DMS153 treated with DMSO at 0.1 percent for 48 hours (cell line): ENCODE results near the gene DTYMK.
"Not testable (repeated sequence)": the region's sequence is repeated elsewhere in the genome, so short reads cannot be mapped to it uniquely, and the experiment has no call there.

Source experiments
- DNase-seq: peaks from one replicate; lab custom pipeline; 2025; ENCODE audit not compliant: unreplicated experiment; lab: John Stamatoyannopoulos, UW

Gene DTYMK

DNA sequence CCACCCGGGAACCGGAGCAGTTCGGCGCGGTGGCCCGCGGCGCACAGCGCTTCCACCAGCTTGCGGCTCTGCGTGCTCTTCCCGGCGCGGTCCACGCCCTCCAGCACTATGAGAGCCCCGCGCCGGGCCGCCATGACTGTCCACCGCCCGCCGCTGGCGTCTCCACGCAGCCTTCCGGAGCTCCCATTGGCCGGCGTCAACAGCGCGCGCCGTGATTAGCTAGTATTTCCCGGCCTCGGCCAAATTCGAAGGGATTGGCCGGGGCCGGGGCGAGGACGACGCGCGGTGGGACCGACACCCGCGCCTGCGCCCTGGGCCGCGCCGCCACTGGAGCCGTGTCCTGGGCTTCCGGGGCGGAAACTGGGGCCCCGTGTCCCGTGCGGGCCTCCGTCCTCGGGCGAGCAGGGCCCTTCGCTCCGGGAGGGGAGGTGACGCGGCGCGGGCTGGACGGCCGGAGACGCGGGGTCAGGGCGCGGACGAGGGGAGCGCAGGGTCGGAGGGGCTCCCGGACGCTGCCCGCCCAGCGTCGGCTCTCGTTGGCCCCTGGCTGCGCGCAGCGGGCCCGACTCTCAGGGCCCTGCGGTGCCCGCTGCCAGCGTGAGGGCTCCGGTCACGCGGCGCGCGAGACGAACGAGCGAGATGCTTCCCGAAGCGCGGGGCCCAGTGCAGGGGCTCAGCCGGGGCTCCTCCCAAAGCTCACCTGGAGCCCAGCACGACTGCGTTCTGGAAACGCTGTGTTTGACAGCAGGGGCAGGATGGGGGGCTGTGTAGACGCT is at the start of gene DTYMK:
TSS of gene DTYMK (minus strand) at position 166 of the 776 bp plus-strand sequence. CDS start at position 134, 32 bp downstream.
- DNase-seq: peak; percentile 92

GRCh38 chr2:241736111-241736510 is 49.5 kb upstream of the DTYMK start:
- no peak for DNase-seq

GRCh38 chr2:241734467-241735208 is 48.0 kb upstream of the DTYMK start, which contains the start of gene D2HGDH:
Gene D2HGDH (plus strand): TSS chr2:241734630. CDS start chr2:241735225, 595 bp downstream.
- peak; percentile 70 for DNase-seq

DNA sequence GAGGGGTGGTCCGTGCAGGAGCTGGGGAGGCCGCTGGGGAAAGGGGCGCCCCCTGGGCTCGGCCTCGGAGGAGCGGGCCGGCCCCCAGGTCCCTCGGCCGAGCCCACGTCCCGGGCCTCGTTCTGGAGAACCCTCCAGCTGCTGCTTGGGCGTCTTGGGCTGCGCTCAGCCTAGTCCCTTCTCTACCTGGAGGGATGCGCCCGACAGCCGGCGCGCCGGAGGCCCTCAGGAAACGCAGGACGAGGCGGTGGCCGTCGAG is 47.5 kb upstream of the DTYMK start:
- DNase-seq: no peak

GRCh38 chr2:241733391-241734207 is 47.0 kb upstream of the DTYMK start:
- no peak for DNase-seq

DNA sequence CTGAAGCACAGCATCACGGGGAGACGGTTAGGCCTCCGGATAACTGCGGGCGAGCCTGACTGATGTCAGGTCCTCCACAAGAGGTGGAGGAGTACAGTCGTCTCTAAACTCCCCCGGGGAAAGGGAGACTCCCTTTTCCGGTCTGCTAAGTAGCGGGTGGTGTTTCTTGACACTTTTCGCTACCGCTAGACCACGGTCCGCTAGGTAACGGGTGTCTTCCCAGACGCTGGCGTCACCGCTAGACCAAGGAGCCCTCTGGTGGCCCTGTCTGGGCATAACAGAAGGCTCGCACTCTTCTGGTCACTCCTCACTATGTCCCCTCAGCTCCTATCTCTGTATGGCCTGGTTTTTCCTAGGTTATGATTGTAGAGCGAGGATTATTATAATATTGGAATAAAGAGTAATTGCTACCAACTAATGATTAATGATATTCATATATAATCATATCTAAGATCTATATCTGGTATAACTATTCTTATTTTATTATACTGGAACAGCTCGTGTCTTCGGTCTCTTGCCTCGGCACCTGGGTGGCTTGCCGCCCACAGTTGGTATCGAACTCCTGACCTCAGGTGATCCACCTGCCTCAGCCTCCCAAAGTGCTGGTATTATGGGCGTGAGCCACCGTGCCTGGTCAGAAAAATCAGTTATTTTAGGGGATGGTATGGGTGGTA is 46.0 kb upstream of the DTYMK start:
- not testable (repeated sequence) for DNase-seq

GRCh38 chr2:241730671-241731293 is 44.2 kb upstream of the DTYMK start:
- DNase-seq: no peak

DNA sequence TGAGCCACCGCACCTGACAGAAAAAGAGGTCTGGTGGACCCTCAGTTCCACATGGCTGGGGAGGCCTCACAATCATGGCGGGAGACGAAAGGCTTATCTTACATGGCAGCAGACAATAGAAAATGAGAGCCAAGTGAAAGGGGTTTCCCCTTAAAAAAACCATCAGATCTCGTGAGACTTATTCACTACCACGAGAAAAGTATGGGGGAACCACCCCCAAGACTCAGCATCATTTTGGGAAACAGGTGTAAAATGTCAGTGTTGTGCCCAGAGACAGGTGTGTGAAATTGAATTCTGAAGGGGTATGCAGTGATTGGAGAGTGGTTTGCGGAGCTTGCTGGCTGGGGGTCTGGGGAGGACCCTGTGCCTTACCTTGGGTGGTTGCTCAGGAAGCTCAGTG is 43.3 kb upstream of the DTYMK start:
- no peak for DNase-seq

DNA sequence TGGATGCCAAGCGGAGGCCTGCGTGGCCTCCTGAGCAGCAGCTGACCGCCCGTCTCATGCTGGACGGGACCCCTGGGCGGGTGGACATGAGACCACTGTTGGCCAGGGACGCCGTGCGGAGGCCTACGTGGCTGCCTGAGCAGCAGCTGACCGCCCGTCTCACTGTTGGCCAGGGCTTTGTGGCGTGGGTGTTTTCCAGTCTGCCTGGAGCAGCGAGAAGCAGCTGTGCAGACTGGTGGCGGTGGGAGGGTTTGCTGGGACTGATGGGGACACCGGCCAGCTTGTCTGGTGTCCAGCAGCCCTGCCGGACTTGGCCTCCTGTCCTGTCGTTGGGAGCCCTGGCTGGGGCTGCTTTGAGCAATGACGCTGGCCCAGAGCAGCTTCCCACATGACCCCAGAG is 42.0 kb upstream of the DTYMK start:
- no peak for DNase-seq

DNA sequence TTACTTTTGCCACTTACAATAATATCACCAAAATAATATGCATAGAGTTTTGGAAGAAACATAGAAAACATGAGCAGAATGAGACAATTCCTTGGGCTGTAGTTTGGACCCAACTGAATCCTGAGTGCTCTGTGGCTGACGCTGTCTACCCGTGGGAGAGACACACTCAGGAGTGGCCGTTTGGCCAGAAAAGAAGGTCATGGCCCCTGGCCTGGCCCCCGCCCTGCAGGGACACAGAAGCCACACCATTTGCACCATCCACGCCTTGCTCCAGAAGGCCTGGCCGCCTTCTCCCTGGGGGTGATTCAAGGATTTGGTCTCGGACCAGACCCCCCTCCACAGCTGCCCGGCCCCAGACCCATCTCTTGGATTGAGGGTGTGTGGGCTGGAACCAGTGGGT is 41.4 kb upstream of the DTYMK start:
- no peak for DNase-seq

DNA sequence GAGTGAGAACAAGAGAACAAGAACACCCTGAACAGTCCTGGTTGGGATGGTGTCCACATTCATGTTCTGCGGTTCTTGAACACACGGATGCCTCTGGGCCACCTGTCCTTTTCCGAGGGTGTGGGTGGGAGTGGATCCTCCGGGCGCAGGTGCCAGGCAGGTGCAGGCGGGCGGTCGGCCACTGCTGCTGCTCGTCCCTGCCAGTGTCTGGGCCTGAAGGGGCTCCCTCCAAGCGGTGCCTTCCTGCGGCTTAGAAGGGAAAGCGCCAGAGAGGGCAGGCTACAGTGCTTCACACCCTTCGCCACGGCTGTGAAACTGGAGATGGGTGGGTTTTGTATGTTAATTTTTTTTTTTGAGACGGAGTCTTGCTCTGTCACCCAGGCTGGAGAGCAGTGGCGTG is 39.8 kb upstream of the DTYMK start:
- DNase-seq: no peak

DNA sequence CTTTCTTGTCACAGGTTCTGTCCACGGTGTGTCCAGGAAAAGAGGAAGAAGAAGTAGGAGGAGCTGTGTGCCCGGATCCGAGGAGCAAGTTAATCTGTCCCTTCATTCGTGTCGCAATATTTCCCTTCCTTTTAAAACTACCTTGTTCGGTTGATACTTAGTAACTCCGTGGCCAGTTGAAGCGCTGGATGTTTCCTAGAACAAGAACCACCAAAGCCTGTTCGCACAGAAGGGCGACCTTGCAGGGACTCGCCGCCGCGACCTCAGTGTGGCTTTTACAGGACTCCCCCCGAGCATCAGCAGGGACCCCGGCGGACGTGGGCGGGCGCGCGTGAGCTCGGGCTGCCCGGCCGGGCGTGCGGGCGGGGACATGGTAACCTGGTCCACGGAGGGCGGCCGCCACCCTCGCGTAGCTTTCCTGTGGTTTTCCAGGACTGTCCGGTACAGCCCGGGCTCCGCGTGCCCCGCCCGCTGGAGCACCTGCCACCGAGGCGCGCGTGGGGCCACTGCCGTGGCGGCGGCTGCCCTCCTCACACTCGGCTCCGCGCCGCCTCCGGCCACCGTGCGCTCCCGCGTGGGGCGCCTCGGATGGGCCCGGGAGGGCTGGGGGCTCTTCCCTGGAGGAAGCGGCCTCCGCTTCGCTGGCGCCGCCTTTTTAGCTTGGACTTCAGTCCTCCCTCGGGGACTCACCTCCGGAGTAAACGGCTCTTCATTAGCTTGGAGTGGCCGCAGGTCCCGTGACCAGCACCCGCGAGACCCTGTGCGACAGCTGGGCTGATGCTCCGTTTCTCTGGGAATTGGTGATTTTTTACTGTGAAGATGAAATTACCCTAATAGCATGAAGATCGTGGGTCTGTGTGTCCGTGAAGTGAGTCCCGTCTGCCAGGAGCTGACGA is 38.6 kb upstream of the DTYMK start:
- no peak for DNase-seq

GRCh38 chr2:241724259-241724974 is 37.8 kb upstream of the DTYMK start:
- no peak for DNase-seq

GRCh38 chr2:241722896-241723454 is 36.4 kb upstream of the DTYMK start:
- no peak for DNase-seq

DNA sequence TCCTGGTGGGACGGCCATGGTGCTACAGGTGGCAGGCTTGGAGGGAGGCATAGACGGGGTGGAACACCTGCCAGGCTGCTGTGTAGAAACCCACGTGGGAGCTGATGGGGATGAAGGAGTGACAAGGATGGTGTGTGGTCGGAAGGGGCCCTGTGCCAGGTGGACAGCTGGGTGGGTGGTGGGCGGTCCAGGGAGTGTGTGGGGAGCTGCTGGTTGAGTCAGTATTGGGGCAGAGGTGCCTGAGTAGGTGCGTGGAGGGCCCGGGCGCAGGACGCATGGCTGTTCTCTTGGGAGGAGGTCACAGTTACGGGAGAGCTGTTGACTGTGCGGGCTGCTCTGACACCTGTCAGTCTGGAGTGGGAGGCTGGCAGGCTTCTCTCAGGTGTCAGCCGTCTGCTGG is 35.2 kb upstream of the DTYMK start:
- DNase-seq: no peak

GRCh38 chr2:241720560-241720959 is 33.9 kb upstream of the DTYMK start:
- no peak for DNase-seq

DNA sequence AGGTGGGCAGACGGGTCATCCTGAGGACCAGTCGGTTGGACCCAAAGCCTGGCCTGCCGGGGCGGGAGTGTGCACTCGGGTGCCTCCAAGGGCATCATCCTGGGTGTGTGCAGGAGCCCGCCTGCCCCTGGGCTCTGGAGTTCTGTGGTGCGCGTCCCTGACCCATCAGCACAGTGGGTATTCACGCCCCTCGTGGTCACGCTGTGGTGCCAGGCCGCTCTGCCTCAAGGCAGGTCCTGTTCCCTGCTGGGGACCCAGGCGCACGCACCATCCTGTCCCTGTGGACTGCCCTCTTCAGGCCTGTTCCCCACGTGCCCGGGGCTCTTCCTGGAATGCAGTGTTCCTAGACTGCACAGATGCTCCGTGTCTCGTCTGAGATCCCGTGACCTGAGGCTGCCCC is 33.5 kb upstream of the DTYMK start:
- no peak for DNase-seq

- DNase-seq: no peak
These were observed 32.5 kb upstream of the DTYMK start for GRCh38 chr2:241719093-241719492.

DNA sequence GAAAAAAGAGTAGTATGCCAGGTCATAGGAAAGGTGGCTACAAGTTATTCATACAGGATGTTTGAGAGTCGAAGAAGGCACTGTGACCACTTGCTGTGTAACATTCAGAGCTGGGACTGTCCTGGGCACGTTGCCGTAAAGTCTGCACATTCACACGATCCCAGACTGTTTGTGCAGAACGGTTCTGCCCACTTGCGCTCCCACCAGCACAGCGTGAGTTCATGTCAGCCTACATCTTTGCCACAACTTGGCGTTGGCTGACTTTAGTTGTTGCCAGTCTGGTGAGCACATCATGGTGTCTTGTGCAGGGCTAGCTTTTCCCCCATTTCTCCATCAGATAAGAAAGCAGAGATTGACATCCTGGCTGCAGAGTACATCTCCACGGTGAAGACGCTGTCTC is 22.3 kb upstream of the DTYMK start:
- DNase-seq: no peak
